ENCODE data around the gene TGFBI.

TGFBI gene

GRCh38 chr5:136048966-136049365 lies 20.2 kb downstream of the TGFBI start:
- no peak for DNase-seq

GRCh38 chr5:136051486-136052220 lies 22.9 kb downstream of the TGFBI start:
- no peak for DNase-seq

- no peak for DNase-seq
Measured at GRCh38 chr5:136052692-136053335, 24.0 kb downstream of the TGFBI start.

DNA sequence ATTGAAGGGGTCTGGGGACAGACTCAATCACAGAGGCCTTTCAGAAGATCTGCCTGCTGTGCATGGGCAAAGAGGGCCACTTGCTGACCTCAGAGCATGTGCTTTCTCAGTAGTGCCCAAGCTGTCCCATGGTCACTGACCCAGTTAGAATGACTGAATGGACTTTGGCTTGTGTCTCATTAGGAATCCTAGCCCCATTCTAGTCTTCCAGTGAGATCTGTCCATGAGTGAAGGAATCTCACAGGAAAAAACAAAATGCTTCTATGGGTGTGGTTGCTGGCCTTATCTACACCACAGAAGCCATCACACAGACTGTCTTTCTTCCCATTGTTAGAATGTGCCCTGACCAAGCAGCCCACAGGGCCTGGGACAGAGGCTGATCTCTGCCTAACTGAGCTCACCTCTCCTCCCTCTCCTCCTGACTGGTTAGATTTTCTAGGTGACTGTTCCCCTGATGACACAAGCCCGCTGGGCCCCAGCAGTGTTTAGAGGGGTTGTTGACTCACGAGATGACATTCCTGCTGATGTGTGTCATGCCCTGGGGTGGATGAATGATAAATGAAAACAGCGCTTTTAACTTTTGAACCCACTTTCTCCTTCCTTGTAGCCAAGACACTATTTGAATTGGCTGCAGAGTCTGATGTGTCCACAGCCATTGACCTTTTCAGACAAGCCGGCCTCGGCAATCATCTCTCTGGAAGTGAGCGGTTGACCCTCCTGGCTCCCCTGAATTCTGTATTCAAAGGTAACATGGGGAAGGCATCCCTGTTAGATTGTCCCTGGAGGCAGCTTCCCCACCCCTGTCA lies 24.8 kb downstream of the TGFBI start:
- peak; percentile 55 for DNase-seq

- DNase-seq, result no peak
Measured at GRCh38 chr5:136054142-136055019, 25.6 kb downstream of the TGFBI start.

DNA sequence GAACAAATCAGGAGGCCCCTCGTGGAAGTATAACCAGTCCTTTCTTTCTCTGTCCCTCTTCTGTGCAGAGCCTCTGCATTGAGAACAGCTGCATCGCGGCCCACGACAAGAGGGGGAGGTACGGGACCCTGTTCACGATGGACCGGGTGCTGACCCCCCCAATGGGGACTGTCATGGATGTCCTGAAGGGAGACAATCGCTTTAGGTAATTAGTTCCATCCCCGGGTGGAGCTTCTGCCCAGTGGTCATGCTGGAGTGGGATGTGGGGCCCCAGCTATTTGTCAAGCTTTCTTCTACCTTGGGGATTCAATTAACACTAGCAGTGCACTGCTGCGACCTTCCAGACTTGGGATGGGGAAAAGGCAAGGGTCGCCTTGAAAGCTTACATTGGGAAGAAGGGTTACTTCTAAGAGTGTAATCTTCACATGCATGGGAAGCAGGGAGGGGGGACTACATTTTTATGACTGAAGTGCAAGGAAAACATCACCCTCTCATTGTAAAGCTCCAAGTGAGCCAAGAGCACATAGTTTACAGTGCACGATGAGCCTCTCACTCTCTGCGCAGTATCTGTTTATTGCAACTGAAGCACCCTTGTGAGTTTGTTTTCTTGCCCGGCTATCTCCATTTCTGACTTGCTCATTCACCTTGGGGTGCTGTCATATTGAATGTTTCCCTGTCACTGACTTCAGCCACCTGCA lies 27.0 kb downstream of the TGFBI start:
- no peak for DNase-seq

DNA sequence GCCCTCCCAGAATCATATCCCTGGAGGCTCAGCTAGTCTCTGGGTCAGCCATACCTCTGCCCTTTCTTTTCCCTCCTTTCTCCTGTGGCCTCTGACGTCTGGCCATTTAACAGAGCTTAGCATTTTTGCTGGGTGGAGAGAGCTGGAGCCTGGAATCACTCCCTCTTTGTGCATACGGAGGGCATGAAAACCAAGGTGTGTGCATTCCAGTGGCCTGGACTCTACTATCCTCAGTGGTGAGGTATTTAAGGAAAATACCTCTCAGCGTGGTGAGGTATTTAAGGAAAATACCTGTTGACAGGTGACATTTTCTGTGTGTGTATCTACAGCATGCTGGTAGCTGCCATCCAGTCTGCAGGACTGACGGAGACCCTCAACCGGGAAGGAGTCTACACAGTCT lies 27.5 kb downstream of the TGFBI start:
- no peak for DNase-seq

DNA sequence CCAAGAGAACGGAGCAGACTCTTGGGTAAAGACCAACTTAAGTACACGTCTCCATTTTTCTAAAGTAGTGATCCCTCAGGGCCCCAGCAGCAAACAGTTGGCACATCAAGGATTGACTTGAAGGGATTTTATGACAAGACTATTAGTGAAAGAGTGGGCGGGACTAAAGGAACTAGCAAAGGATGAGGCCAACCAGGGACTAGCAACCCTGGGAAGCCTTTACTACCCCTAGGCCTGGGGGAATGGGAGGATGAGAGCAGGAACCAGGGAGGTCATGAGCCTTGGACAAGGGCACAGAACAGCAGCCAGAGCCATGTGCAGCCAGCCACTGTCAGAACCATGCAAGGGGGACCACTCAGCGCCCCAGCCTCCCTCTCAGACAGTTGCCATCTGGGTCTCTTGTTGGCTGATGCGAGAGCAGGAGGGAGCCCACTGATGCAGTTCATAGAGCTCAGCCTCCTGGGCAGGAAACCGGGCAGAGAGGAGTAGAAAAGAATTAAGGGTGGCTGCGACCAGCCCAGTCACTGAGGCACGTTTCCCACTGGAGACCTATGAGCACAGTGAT lies 28.1 kb downstream of the TGFBI start:
- DNase-seq, result no peak

DNA sequence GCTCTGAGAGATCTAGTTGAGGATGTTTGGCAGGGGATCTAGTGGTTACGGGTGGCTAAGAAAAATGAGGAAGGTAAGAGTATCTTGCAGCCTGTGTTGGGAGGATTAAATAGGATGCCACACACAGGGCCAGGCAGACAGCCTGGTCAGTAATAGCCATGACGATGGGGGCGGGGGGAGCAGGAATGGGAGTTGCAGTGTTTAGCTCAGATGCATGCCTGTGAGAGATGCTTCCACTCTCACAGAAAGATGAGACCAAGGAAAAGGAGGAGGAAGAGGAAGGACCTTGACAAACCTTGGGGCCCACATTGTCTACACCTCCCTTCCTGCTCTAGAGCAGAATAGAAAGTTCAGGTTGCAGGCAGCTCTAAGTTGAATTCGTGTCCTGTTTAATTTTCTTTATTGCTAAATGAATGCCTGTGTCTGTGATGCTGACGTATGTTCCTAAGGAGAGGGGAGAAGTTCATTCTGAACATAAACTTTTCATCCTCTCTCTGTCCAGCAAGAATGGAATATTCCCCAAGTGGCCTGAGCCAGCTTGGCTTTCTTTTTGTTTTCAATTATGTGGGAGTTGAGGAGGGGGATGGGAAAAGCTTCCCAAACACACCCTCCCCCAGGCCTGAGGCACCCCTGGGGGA lies 28.7 kb downstream of the TGFBI start:
- no peak for DNase-seq

DNA sequence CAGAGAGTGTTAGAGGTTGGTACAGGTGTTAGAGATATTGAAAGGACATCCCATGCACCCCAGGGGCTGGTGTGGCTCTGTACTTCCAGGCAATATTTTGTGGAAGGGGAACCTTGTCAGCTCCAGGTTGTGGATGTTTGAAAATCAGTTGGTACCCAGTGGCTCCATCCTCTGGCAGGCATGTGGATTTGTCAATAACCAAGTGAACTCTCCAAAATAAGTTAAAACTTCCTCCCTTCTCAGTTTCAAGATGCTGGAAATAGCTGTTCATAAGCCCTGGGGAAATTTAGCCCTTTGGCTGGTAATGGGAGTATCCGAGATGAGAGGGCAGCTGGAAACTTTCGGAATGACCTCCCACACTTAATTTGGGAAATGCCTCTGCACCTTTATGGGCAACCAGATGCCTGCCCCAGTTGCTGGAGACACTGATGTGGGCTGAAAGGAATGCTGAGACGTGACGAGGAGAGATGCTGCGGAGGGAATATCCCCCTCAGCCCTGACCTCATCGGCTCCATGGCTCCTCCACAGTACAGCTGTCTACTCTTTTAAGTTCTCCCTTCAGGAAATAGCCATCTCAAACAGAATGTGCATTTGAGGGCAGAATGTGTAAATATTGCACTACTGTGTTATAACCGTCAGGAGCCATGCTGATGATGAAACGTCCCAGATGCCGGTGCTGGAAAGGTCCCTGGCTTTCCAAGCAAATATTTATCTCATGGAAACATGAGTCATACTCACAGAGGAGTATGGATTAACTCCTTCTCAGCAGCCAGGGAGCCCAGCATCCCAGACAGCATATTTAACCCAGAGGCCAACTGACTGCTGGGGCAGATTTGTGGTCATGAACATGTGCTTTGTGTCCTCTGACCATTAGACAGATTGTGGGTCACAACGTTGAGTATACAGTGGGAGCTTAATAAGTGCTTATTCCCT lies 29.5 kb downstream of the TGFBI start:
- no peak for DNase-seq

GRCh38 chr5:136058972-136059354 lies 30.2 kb downstream of the TGFBI start:
- DNase-seq, result no peak

DNA sequence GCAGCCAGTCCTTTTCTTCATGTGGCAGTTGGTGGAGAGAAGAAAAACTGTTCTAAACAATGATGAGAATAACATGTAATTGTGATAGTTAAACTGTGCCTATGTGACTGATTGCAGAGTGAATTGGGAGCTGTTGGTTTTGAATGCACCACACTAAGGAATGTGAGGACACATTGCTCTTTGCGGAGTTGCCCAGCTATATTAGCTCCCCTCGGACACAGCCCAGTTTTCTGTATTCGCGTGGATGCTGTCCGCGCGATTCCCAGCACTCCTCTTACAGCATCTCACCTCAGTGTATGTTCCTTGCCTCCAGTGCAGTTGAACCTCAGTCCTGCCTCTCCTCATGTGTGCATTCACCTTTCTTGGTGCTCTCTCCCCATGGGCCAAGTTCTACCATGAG lies 32.2 kb downstream of the TGFBI start:
- DNase-seq, result no peak

DNA sequence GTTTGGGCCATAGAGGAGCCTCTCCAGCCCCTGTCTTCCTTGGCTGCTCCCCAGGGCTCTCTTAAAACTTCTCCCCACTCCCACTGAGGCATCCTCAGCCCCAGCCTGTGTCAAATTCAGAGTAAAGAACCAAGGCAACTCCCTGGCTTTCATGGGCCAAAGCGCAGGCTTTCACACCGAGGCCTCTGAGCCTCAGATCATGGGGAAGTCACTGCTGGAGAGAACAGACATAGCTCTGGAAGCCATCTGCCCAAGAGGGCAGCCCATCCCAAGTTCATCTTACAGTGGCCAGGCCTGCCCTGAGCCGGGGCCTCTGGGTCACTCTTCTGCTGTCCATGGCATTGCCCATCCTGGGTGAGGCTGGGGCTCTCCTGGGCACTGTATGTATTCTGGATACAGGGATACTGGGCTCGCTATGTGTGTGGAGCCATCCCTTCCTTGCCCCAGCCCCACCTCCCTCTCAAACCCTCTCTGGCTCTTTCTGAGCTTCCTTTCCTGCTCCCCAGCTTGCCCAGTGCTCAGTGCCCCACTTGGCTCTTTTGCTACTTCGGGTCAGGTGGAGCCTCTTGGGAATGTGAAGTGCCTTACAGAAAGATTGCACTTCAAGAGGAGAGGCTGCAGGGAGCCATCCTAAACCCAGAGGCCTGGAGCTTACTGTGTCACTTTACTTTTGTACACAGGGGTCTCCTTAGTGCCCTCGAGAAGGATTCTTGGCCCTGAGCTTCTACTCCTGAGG lies 33.0 kb downstream of the TGFBI start:
- DNase-seq, result no peak

- peak; percentile 87 for DNase-seq
Measured at GRCh38 chr5:136062366-136063274, 33.8 kb downstream of the TGFBI start.

DNA sequence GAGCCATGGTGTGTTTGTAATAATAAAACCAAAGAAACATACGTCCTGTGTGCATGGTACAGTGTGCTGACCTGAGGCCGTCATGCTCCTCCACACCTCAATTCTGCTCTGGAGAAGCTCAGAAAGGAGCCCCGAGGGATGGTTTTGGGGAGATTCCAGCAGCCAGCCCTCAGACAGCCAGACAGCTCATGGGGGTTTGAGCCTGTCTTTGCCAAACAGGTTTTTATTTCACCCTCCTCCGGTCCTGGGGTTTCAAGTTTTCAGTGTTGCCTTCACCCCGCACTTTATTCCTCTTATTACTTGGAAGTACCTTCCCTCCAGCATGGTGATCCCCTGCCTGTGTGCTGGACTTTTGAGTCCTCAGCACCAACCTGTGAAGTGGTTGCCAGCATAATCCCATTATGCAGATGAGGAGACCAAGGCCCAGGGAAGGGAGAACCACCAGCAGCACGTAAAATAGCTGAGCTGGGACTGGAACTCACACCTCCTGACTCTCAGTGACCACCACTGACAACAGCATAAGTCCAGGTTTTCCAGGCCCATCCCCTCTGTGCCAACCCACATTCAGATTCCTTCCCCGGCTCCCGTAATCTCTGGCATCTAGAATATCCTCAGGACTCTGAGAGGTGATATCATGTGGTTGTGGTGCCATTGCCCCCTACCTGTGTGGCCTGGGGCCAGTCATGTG lies 35.1 kb downstream of the TGFBI start:
- no peak for DNase-seq

GRCh38 chr5:136064510-136064909 lies 35.7 kb downstream of the TGFBI start:
- DNase-seq, result no peak

DNA sequence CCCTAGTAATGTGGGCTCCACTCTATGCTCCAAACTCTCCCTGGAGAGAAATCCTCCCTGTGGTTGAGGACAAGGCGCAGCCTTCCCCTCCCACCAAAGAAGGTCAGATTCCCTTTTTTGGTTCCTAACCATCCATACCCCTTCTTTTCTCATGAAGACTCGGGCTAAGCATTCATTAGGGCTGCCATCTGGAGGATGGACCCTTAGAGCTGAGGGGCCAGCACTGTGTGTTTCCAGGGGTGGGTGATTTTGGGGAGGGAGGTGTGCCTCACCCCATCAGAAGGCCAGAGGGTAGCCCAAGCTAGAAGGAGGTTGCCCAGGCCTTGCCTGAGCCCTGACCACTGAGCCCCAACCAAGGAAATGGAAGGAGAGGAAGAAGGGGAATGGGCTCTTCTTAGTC lies 36.8 kb downstream of the TGFBI start:
- DNase-seq, result no peak

All from hematopoietic multipotent progenitor cell treated with erythropoietin and hydrocortisone succinate and interleukin-3 and kit ligand, for 4 days (in vitro differentiated cells).